ENCODE measurements around the gene ARL6IP4.

DNA sequence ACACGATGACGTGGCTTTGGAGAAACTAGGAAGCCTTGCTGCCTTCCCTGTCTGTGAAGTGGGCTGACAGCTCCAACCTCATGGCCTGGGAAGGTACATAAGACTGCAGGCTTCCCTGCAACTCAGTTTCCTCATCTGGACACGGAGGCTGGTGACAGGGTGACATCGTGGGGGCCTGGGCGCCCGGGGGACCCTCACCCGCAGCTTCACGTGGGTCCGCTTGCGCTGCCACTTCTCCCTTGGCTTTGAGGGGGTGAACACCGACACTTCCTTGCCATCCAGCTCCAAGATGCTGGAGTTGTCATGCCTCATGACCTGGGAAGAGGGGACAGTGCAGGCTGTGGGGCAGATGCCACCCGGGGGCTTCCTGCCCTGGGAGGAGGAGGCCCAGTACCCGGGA lies 7.6 kb downstream of the ARL6IP4 start:
- TF ChIP-seq, protein P1, sequence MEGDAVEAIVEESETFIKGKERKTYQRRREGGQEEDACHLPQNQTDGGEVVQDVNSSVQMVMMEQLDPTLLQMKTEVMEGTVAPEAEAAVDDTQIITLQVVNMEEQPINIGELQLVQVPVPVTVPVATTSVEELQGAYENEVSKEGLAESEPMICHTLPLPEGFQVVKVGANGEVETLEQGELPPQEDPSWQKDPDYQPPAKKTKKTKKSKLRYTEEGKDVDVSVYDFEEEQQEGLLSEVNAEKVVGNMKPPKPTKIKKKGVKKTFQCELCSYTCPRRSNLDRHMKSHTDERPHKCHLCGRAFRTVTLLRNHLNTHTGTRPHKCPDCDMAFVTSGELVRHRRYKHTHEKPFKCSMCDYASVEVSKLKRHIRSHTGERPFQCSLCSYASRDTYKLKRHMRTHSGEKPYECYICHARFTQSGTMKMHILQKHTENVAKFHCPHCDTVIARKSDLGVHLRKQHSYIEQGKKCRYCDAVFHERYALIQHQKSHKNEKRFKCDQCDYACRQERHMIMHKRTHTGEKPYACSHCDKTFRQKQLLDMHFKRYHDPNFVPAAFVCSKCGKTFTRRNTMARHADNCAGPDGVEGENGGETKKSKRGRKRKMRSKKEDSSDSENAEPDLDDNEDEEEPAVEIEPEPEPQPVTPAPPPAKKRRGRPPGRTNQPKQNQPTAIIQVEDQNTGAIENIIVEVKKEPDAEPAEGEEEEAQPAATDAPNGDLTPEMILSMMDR (conservative IDR thresholded peaks at IDR 0.05; ENCODE audit: low read length), result no peak
- no peak for TF ChIP-seq EZH2phosphoT487 (IDR thresholded peaks at IDR 0.05; ENCODE audit: borderline replicate concordance, low read depth, low read length)

Data from OCI-LY7 (cell line).